Nephron (organoid): Measurements from ENCODE around the gene TRPT1.

Experiments used
- H3K27ac Mint-ChIP-seq, 3 experiments: 2 replicates each; pipeline ENCODE4 v1.8.0; 2020; ENCODE audit warnings: mixed read lengths in 3 of 3, mild to moderate bottlenecking in 2 of 3, moderate library complexity in 1 of 3
- H3K27me3 Mint-ChIP-seq: 2 replicates; pipeline ENCODE4 v1.8.0; 2021; ENCODE audit warnings: low read depth, mild to moderate bottlenecking, moderate library complexity, mixed read lengths
- H3K36me3 Mint-ChIP-seq: 2 replicates; pipeline ENCODE4 v1.8.0; 2020; ENCODE audit warnings: low read depth, mixed read lengths
- H3K4me1 Mint-ChIP-seq: 2 replicates; pipeline ENCODE4 v1.8.0; 2020; ENCODE audit warnings: mixed read lengths
- H3K4me3 Mint-ChIP-seq, 3 experiments: 2 replicates each; pipeline ENCODE4 v1.8.0; 2020; ENCODE audit warnings: mild to moderate bottlenecking in 3 of 3, mixed read lengths in 3 of 3, moderate library complexity in 2 of 3
- H3K9me3 Mint-ChIP-seq: 2 replicates; pipeline ENCODE4 v1.8.0; 2020; ENCODE audit warnings: mixed read lengths
- CTCF ChIP-seq, 3 experiments: fragments of 200-600 bp; sonication (generic); IDR thresholded peaks; one replicate each; pipeline ENCODE4 v1.5.0; 2021; ENCODE audit warnings: antibody characterized with exemption in 3 of 3; ENCODE audit not compliant: unreplicated experiment in 3 of 3

The TRPT1 gene

GRCh38 chr11:64178951-64179639 lies 46.9 kb downstream of the TRPT1 start:
- Mint-ChIP-seq H3K36me3 (peaks cover 7% of the 10 kb centered on the region), H3K4me1 (peaks cover 27% of the 10 kb centered on the region), H3K4me3 (no peak overlapping the region), H3K27ac (no peak overlapping the region), H3K27me3 (peaks cover 4% of the 10 kb centered on the region), H3K9me3 (peaks cover 2% of the 10 kb centered on the region)
- TF ChIP-seq CTCF (IDR thresholded peaks at IDR 0.05; ENCODE audit: unreplicated experiment in 3 of 3): no peak

GRCh38 chr11:64178203-64178602 lies 47.8 kb downstream of the TRPT1 start:
- H3K4me1 Mint-ChIP-seq: peaks cover 23% of the 10 kb centered on the region
- H3K4me3 Mint-ChIP-seq: no peak overlapping the region
- peaks cover 6% of the 10 kb centered on the region for H3K9me3 Mint-ChIP-seq
- H3K27me3 Mint-ChIP-seq: peaks cover 4% of the 10 kb centered on the region
- TF ChIP-seq CTCF (IDR thresholded peaks at IDR 0.05; ENCODE audit: unreplicated experiment in 3 of 3): no peak
- peaks cover 14% of the 10 kb centered on the region for H3K36me3 Mint-ChIP-seq
- H3K27ac Mint-ChIP-seq: no peak overlapping the region

- Mint-ChIP-seq H3K4me3 (no peak overlapping the region), H3K27me3 (peaks cover 3% of the 10 kb centered on the region), H3K27ac (no peak overlapping the region), H3K9me3 (peaks cover 6% of the 10 kb centered on the region), H3K36me3 (peaks cover 14% of the 10 kb centered on the region), H3K4me1 (peaks cover 14% of the 10 kb centered on the region)
- no peak for TF ChIP-seq CTCF (IDR thresholded peaks at IDR 0.05; ENCODE audit: unreplicated experiment in 3 of 3)
Observed at GRCh38 chr11:64176751-64177150, 49.2 kb downstream of the TRPT1 start.
